OCI-LY1 (cell line): ENCODE measurements around the gene SLC38A2.

Experiments used
- CTCF ChIP-seq: fragments of 200-600 bp; sonication (generic), shearing (Covaris generic); IDR thresholded peaks from 2 replicates; pipeline ENCODE4 v1.5.1; 2017; ENCODE audit warnings: mild to moderate bottlenecking, antibody characterized with exemption, low read length, moderate library complexity, mixed read lengths
- EZH2 ChIP-seq: fragments of 200-600 bp; sonication (generic), shearing (Covaris generic); IDR thresholded peaks from 2 replicates; pipeline ENCODE4 v1.8.0; 2017; ENCODE audit warnings: borderline replicate concordance, mixed run types, mild to moderate bottlenecking, antibody characterized with exemption, low read length, moderate library complexity, mixed read lengths

- peak; percentile 37; the same call in 1 of the 2 replicates for TF ChIP-seq CTCF
- no peak for TF ChIP-seq EZH2
Observed at GRCh38 chr12:46382964-46383653, 10.5 kb upstream of the SLC38A2 start.
